Keratinocyte (primary cell): ENCODE data around the gene TIMM10.

Experiments used
- CTCF ChIP-seq, 3 experiments: IDR thresholded peaks in 1 of 3; conservative IDR thresholded peaks in 1 of 3; optimal IDR thresholded peaks in 1 of 3; 2 replicates in 2 of 3; 3 replicates in 1 of 3; pipeline versions ENCODE3 to v1.5.1; 2011; ENCODE audit warnings: low read length in 3 of 3, mild to moderate bottlenecking in 3 of 3, moderate library complexity in 2 of 3, control low read depth in 1 of 3, inconsistent platforms in 1 of 3; ENCODE audit not compliant: insufficient read depth in 2 of 3; ENCODE audit errors: extremely low read depth in 1 of 3
- EZH2 ChIP-seq: IDR thresholded peaks from one replicate; pipeline ENCODE4 v1.6.1; 2012; ENCODE audit warnings: inconsistent platforms, mild to moderate bottlenecking, low read length, moderate library complexity

DNA sequence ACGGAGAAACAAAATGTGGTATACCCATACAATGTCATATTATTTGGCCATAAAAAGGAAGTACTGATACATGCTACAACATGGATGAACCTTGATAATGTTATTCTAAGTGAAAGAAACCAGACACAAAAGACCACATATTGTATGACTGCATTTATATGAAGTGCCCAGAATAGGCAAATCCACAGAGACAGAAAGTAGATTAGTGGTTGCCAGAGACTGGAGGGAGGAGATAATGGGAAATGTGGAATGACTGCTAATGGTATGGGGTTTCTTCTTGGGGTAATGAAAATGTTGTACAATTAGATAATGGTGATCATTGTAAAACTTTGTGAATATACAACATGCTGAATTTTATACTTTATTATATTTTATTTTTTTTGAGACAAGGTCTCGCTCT lies 9.4 kb downstream of the TIMM10 start:
- TF ChIP-seq CTCF (optimal IDR thresholded peaks at IDR 0.05 in 1 of 3, IDR thresholded peaks at IDR 0.05 in 1 of 3, conservative IDR thresholded peaks at IDR 0.05 in 1 of 3; ENCODE audit: extremely low read depth in 1 of 3, insufficient read depth in 2 of 3, low read length in 3 of 3) (no peak), EZH2 (no peak)
